AG10803 (cell line): Measurements from ENCODE around the gene CTSK.
"Not testable (repeated sequence)": the region's sequence is repeated elsewhere in the genome, so short reads cannot be mapped to it uniquely, and the experiment has no call there.

ENCODE experiments used
- DNase-seq: peaks from one replicate; pipeline ENCODE4 v3.0.0; 2010; ENCODE audit warnings: low read depth
- H3K4me3 ChIP-seq: 2 replicates; pipeline ENCODE4 v1.5.1; 2011; ENCODE audit warnings: mild to moderate bottlenecking, low read length, control low read depth
- CTCF ChIP-seq: conservative IDR thresholded peaks from 2 replicates; pipeline ENCODE4 v1.5.1; 2011; ENCODE audit warnings: mild to moderate bottlenecking, low read length, control low read depth, inconsistent platforms

The CTSK gene

DNA sequence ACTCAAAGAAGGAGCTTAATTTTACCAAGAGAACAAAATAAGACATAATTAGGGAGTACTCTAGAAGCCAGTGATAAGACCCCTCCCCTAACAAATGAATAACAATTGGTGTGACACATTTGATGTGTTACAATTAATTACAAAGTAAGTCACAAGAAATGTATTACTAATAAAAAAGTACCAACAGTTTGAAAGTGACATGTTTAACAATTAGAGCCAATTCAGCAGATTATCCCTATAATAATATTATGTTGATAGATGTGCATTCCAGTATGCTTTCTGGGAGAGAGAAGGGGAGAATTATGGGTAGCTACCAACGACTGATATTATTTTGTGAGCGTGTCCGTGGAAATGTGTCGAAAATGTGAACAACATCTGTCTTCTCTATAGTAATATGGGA, 19.1 kb downstream of the CTSK start:
- TF ChIP-seq CTCF, result no peak
- no peak for DNase-seq
- H3K4me3 ChIP-seq, result no peak overlapping the region

DNA sequence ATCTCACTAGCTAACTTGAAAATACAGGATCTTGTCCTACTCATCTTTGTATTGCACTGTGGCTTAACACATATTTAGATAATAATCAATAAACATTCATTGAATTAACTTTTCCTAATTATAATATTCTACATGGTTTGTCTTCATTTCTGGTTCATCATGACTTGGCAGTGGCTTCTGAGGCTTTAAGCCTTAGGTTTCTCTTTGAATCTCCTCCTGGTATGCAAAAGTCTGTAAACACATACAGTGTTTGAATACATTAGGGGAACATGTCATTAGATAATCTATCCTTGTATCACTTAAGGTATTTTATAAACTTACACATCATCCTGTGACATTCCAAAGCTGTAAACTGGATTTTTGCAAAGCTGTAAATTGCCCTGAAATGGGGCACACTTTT, 20.6 kb downstream of the CTSK start:
- H3K4me3 ChIP-seq, result no peak overlapping the region
- no peak for DNase-seq
- TF ChIP-seq CTCF, result no peak

DNA sequence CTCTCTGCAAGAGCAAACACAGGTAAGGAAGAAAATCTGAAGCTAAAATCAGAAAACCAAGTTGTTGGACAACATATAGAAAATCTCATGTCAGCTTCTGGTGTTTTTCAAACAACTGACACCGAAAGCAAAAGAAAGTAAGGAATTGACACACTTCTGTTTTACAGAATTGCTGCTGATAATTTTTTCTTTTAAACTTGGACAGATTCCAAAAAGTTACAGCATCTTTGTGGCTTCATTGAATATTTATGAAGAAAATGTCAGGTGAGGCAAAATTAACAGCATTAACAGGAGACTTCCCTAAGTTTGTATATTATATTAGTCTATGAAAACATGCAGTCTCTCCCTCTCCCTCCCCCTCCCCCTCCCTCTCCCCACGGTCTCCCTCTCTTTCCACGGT, 27.6 kb downstream of the CTSK start:
- H3K4me3 ChIP-seq, result no peak overlapping the region
- DNase-seq, result no peak
- no peak for TF ChIP-seq CTCF

DNA sequence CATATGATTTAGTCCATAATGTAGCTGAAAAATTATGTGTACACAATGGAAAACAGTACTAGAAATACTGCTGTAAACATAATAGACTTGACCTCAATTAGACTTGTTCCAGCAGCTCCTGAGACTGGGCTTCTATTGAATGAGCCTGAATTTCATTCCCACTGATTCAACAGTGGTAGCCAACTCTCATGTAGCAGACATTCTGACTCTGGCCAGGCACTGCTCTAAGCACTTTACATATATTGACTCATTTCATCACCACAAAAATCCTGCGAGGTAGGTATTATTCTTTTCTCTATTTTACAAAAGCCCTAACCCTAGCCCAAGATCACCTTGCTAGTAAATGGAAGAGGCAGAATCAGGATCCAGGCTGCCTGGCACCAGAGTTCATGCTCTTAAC, 29.7 kb downstream of the CTSK start:
- no peak for TF ChIP-seq CTCF
- no peak overlapping the region for H3K4me3 ChIP-seq
- no peak for DNase-seq

- no peak for DNase-seq
- TF ChIP-seq CTCF, result no peak
Observed at GRCh38 chr1:150777544-150777943, 30.5 kb downstream of the CTSK start.

GRCh38 chr1:150775931-150776505, 32.0 kb downstream of the CTSK start:
- DNase-seq, H3K4me3 ChIP-seq: not testable (repeated sequence)

More at GRCh38 chr1:150777544-150777943, 30.5 kb downstream of the CTSK start:
- no peak overlapping the region for H3K4me3 ChIP-seq

DNA sequence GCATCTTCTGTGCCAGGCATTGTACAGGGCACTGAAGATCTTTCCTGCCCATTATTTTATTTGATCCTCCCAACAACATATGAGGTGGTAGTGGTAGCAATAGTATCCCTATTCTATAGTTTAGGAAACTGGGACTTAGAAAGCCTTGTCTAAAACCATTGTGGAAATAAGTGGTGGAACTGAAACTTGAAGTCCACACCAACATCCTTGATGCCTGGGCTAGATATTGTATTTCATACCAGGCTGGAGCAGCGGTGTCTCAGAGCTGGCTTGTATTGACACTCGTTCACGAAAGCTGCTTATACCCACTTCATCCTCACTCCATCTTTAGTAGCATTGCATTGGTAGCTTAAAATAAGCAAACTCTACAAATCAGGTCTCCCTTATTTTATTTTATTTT, 32.8 kb downstream of the CTSK start:
- no peak for DNase-seq
- no peak for TF ChIP-seq CTCF
- H3K4me3 ChIP-seq, result no peak overlapping the region

DNA sequence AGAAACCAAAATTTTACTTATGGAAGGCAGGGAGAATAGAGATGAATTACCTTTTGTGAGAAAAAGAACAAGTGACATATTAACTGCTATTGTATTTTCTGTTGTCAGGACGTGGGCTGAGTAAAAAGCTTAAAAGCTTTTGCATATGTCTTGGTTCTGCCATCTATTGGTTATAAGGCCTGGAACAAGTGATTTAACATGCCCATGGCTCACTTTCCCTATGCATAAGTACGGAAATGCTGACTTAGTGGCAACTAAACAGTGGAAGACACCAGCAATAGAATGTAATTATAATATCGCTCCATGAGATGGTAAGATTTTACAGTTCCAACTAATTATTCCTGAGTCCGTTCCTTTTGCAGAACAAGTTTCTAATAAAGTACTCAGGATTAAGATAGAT, 35.7 kb downstream of the CTSK start:
- DNase-seq, result peak; percentile 5
- no peak overlapping the region for H3K4me3 ChIP-seq
- TF ChIP-seq CTCF, result no peak

GRCh38 chr1:150767704-150768103, 40.4 kb downstream of the CTSK start:
- DNase-seq, H3K4me3 ChIP-seq: not testable (repeated sequence)

DNA sequence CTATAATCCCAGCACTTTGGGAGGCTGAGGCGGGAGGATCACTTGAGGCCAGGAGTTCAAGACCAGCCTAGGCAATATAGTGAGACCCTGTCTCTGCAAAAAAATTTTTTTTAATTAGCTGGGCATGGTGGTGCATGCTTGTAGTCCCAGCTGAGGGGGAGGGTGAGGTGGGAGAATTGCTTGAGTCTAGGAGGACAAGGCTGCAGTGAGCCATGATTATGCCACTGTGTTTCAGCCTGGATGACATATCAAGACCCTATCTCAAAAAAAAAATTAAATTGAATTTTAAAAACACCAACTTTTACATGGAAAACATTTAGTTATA, 42.1 kb downstream of the CTSK start:
- not testable (repeated sequence) for DNase-seq, H3K4me3 ChIP-seq
